ENCODE measurements around the gene MAPKAPK5.
A peak's percentile ranks its signal among the peaks of the same experiment; 100 is the strongest.

Gene MAPKAPK5

DNA sequence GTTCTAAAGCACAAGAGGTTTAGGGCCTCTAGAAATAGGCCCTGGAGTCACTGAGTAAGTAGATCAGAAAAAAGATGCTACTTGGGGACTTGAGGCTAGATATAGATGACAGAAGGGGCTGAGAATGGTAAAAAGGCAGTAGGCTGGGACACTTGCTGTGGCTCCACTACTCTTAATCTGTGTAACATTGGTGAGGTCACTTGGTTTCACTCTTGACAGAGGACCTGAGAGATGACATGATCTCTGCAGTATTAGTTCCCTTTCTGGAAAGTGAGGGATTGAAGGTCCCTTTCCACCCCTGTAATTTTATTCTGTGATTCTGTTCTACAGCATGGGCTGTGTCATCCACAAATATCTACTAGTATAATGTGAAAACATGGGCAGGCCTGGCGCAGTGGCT, 39.7 kb downstream of the MAPKAPK5 start:
- H3K36me3 ChIP-seq: peaks cover 59 to 96% (median 74%) of the 10 kb centered on the region in 3 donors
- intact Hi-C loops (cut with DNase I; ENCODE audit: low total_unique reads): no loop called here
- DNase-seq: no peak
- H3K27ac ChIP-seq: no peak overlapping the region
- no peaks in the 10 kb centered on the region for H3K9me3 ChIP-seq
- H3K4me3 ChIP-seq: no peak overlapping the region
- H3K27me3 ChIP-seq: no peaks in the 10 kb centered on the region
- TF ChIP-seq, protein P1, sequence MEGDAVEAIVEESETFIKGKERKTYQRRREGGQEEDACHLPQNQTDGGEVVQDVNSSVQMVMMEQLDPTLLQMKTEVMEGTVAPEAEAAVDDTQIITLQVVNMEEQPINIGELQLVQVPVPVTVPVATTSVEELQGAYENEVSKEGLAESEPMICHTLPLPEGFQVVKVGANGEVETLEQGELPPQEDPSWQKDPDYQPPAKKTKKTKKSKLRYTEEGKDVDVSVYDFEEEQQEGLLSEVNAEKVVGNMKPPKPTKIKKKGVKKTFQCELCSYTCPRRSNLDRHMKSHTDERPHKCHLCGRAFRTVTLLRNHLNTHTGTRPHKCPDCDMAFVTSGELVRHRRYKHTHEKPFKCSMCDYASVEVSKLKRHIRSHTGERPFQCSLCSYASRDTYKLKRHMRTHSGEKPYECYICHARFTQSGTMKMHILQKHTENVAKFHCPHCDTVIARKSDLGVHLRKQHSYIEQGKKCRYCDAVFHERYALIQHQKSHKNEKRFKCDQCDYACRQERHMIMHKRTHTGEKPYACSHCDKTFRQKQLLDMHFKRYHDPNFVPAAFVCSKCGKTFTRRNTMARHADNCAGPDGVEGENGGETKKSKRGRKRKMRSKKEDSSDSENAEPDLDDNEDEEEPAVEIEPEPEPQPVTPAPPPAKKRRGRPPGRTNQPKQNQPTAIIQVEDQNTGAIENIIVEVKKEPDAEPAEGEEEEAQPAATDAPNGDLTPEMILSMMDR (IDR thresholded peaks at IDR 0.05): no peak
- no peaks in the 10 kb centered on the region for H3K4me1 ChIP-seq

DNA sequence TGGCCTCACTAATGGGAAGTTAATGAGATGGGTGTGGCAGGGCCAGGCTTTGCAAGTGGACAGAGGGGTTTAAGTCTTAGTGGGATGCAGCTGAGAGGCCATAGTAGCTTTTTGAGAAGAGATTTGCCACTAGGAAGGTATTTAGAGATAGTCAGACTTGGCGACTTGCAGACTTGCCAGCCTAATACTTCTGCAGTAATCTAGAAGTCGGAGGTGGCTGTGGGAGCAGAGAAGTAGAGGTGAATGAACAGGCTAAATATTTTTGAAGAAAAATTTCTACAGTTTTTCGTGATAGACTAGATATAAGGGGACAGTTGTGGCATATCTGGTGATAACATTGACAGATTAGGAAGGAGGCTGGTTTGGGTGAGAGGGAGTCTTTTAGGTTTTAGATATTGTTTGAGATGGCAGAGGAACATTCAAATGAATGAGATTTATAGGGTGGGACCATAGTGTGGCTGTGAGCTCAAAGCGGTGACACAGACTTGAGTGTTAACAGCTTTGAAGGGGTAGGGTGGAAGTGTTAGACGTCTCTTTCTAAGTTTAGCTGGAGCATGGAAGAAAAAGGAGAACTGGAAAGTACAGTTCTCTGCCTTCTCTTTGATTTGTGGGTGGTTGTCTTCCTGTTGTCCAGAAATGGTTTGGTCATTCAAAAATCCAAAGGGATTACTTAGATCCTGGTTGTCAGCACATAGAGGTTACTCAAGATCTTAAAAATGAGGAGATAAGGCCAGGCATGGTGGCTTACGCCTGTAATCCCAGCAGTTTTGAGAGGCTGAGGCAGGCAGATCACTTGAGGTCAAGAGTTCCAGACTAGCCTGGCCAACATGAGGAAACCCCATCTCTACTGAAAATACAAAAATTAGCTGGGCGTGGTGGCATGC, 44.9 kb downstream of the MAPKAPK5 start:
- Histone ChIP-seq H3K4me3 (no peak overlapping the region), H3K4me1 (no peaks in the 10 kb centered on the region), H3K36me3 (peaks cover 76 to 100% (median 87%) of the 10 kb centered on the region in 3 donors), H3K27ac (no peak overlapping the region), H3K9me3 (no peaks in the 10 kb centered on the region), H3K27me3 (no peaks in the 10 kb centered on the region)
- TF ChIP-seq, protein P1 (IDR thresholded peaks at IDR 0.05): no peak
- intact Hi-C loops (cut with DNase I; ENCODE audit: low total_unique reads): no loop called here
- no peak for DNase-seq

DNA sequence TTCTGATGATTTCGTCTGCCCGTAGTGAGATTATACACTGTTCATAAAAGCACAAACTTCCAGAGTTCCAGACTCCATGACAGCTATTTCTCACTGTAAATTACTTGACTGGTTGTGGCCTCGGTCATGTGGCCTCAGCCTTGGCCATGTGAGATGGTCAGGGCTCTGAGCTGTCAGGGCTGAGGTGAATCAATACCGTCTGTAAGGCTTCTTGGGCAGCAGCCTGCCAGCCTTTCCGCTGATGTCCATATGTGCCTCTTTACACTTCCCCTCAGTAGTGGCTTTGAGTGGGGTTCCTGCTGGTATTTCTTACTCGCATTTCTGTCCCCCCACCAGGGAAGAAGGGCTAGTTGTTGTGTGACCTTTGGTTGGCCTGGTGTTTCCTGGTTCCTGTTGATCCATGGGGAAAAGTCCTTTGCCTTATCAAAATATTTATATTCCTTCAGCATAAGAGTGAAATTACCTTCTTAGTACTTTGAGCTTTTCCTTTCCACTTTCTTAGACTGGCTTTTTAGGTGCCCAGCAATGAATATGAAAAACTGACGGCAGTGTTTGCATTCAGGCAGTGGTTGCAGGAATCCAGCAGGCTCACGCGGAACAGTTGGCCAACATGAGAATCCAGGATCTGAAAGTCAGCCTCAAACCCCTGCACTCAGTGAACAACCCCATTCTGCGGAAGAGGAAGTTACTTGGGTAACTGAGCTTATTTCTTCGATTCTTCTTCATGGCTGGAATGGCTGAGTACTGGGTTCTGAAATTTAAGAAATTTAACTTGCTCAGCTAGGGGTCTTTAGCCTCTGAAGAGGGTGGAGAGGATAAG, 46.1 kb downstream of the MAPKAPK5 start:
- TF ChIP-seq, protein P1 (IDR thresholded peaks at IDR 0.05): no peak
- Histone ChIP-seq H3K4me3 (no peak overlapping the region), H3K4me1 (no peaks in the 10 kb centered on the region), H3K27ac (no peak overlapping the region), H3K36me3 (peaks cover 72 to 99% (median 83%) of the 10 kb centered on the region in 3 donors), H3K27me3 (no peaks in the 10 kb centered on the region), H3K9me3 (no peaks in the 10 kb centered on the region)
- intact Hi-C loops (cut with DNase I; ENCODE audit: low total_unique reads): no loop called here
- peak in 1 of 2 donors; percentile 20 for DNase-seq

DNA sequence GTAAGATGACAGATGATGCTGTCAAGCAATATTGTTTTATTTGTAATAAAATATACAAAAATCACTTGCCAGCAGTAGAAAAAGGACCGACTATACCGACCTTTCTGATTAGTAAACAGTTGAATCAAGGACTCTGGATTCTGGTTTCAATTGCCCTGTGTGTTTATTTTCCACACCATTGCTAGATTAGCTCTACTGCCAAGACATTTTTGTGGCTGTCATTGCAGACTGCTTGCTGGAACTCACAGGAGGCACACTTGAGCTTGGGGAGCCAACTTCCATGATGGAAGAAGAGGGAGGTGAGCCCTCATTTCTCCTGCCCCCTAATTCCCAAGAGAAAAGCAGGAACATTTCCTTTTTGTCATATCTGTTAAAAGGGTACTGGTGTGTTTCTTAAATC, 51.3 kb downstream of the MAPKAPK5 start:
- Histone ChIP-seq H3K4me1 (no peaks in the 10 kb centered on the region), H3K27me3 (no peaks in the 10 kb centered on the region), H3K4me3 (no peak overlapping the region), H3K36me3 (peaks cover 52 to 88% (median 59%) of the 10 kb centered on the region in 3 donors), H3K27ac (no peak overlapping the region), H3K9me3 (no peaks in the 10 kb centered on the region)
- no peak for DNase-seq
- intact Hi-C loops (cut with DNase I; ENCODE audit: low total_unique reads): no loop called here
- TF ChIP-seq, protein P1 (IDR thresholded peaks at IDR 0.05): no peak

DNA sequence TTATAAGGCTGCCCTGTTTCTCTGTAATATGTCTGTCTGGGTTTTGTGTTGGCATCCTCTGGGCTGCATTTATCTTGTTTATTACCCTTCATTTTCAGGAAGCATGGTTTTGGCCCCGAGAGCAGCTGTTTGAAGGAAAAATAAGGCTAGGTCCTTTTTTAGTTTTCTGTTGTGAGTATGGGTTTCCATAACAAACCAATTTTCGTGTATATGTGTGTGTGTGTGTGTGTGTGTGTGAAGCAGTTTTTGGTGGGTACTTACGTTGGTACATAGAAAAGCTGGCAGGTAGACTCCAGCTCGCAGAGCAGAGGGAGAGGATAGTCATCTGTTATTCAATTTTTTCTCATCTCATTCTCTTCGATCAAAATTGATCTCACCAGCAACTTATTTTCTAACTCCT, 52.5 kb downstream of the MAPKAPK5 start:
- no peaks in the 10 kb centered on the region for H3K27me3 ChIP-seq
- no peaks in the 10 kb centered on the region for H3K9me3 ChIP-seq
- peaks cover 41 to 79% (median 52%) of the 10 kb centered on the region in 3 donors for H3K36me3 ChIP-seq
- no peak overlapping the region for H3K4me3 ChIP-seq
- H3K27ac ChIP-seq: no peak overlapping the region
- TF ChIP-seq, protein P1 (IDR thresholded peaks at IDR 0.05): no peak
- H3K4me1 ChIP-seq: no peaks in the 10 kb centered on the region
- DNase-seq: no peak
- intact Hi-C loops (cut with DNase I; ENCODE audit: low total_unique reads): no loop called here

Data from tibial artery (tissue), 4 donors.